ENCODE data around the gene LMX1B.
"Not testable (repeated sequence)": the region's sequence is repeated elsewhere in the genome, so short reads cannot be mapped to it uniquely, and the experiment has no call there.

Gene LMX1B

GRCh38 chr9:126721564-126721981, 107.8 kb downstream of the LMX1B start:
- no peak for DNase-seq

DNA sequence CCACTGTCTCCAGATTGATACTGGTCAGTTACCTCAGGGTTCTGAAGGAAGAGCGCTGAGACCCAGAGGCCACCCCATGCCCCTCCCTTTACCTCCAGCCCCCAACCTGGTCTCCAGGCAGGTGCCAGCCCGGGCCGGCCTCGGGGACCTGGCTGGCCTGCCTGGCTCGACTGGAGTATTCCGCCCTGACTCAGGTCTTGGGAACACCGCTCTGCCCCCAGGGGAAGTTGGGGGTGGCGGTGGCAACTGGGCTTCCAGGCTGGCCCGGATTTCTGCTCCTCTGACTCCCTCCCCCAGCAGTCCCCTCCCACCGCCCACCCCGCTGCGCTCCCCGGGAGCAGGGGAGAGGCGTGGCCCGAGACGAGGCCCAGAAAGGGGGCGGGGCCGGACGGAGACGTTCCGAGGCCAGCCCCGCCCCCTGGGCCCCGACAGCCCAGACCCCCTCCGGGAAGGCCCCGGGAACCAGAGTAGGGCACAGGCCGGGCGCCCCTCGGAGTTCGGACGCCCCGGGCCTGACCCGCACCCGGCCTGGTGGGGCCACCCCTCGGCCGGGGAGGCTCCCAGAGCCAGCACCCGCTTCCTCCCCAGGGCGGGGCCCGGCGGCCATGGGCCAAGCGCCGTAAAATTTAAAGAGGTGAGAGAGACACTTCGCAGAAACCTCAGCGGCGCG, 108.7 kb downstream of the LMX1B start:
- DNase-seq, result peak; percentile 24

DNA sequence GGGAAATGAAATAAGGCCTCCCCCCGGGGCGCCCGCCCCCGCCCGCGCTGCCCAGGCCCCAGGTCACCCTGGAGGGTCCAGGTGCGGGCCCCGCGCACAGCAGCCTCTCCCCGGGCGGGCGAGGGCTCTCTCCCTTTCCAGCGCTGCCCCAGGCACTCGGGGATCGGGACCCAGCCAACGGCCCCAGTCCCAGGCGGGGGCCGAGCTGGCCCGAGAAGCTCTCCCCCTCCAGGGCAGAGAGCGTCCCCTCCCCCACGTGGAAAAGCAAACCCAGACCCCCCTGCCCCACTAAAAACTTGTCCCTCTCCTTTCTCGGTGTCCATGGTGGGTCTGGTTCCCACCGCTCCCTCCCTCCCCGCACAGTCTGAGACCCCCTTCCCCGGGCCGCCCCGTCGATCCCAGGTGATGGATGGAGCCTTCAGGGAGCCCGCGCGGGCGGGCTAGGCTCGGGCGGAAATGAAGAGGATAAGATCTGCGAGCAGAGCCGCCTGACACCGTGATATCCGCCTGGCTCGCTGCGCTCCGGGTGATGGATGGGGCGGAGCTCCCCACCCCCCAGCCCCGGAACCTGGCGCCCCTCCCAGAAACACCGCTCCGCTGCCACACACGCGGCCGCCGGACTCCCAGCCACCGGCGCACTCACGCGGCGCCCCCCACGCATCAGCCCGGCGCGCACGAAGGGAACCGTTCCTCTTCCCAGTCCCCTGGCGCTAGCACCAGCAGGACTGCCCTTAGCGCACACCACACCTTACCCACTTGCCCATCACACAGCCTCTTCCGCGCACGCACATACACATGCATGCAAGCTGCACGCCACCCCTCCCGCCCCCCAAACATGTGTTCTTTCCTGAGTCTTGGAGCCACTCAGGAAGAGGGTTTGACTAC, 109.4 kb downstream of the LMX1B start:
- DNase-seq, result no peak

DNA sequence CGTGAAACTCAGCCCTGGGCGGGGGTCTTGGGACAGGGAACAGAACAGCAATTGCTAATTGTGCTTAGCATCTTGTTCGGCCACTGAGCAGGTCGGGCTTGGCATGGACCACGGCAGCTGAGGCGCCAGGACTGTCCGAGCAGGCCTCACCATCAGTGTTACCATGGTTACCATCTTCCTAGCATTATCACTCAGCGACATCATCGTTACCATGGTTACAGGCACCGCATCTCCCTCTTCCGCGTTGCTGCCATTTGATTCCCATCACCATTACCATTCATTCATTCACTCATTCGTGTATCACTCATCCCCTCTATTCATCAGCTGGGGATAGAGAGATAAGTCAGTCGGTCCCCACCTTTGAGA, 110.1 kb downstream of the LMX1B start:
- DNase-seq, result no peak

DNA sequence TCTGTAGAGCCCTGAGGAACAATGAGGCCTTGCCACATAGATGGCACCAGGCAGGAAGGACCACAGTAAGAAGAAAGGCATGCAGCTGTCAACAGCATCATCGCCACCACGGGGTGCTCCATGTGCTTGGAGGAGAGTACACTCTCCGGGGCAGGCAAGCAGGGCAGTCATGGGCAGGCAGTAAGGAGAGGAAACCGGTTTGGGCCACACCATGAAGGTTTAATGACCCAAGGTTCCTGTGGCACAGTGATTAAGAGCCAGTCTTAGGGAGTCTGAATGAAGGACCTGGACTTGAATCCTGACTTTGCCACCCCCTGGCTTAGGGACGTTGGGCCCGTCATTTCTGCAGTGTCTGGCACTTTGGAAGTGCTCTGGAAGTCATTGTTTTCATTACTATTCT, 110.5 kb downstream of the LMX1B start:
- no peak for DNase-seq

DNA sequence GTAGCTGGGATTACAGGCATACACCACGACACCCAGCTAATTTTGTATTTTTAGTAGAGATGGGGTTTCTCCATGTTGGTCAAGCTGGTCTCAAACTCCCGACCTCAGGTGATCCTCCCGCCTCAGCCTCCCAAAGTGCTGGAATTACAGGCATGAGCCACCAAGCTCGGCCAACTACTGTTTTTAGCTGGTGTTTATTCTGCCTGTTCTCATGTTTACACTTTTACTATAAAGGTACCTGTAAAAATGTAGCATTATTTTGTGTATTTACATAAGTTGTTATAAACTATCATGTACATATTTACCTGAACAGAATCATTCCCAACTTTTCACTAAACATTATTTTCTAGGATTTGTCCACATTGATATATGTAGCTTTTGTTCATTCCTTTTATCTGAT, 111.8 kb downstream of the LMX1B start:
- not testable (repeated sequence) for DNase-seq

- DNase-seq, result not testable (repeated sequence)
Observed at GRCh38 chr9:126728210-126728609, 114.5 kb downstream of the LMX1B start.

GRCh38 chr9:126730592-126730991, 116.9 kb downstream of the LMX1B start:
- DNase-seq, result not testable (repeated sequence)

- DNase-seq, result no peak
Observed at GRCh38 chr9:126733005-126733404, 119.3 kb downstream of the LMX1B start.

DNA sequence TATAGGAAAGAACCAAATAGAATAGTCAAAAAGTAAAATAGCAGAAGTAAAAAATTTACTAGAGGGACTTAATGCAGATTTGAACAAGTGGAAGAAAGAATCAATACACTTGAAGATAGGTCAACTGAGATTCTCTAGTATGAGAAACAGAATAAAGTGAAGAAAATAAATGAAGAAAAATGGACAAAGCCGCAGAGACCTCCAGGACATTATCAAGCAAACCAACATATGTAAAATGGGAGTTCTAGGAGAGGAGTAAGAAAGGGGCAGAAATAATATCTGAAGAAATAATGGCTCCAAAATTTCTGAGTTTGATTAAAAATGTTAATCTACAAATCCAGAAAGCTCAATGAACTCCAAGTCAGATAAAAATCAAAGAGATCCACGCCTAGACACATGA, 121.1 kb downstream of the LMX1B start:
- no peak for DNase-seq

GRCh38 chr9:126735482-126735881, 121.8 kb downstream of the LMX1B start:
- DNase-seq, result no peak

DNA sequence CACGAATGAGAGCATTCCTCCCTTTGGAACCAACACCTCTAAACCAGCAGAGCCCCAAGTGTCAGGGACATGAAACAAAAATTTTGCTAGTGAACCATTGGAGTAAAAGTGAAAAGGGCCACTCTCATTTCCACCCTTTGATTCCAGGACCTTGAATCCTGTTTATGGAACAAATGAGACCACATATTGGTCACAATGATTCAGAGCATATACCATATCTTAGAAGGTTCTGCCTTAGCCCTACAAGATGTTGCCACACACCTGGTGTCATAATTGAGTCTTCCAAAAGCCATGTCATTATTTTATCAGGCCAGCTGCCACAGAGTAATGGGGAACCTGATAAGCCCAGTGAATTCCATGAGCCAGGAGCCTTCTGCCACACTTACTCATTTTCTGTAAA, 124.8 kb downstream of the LMX1B start:
- no peak for DNase-seq

DNA sequence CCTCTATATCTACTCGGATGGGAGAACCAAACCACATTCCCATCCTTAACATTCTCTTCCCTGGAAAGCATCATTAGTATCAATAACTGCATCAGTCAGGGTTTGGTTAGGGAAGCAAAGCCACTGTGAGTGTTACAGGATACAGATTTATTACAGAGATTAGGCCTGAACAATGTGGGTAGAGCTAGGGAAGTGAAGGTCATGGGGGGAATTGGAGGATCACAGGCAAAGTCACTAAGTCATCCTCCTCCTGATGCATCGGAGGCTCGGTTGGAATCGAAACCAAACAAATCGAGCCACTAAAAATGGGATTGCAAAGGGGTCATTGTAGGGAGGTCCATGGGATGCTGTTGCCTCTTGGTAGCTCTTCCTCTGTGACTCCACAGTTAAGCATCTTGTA, 129.3 kb downstream of the LMX1B start:
- no peak for DNase-seq

DNA sequence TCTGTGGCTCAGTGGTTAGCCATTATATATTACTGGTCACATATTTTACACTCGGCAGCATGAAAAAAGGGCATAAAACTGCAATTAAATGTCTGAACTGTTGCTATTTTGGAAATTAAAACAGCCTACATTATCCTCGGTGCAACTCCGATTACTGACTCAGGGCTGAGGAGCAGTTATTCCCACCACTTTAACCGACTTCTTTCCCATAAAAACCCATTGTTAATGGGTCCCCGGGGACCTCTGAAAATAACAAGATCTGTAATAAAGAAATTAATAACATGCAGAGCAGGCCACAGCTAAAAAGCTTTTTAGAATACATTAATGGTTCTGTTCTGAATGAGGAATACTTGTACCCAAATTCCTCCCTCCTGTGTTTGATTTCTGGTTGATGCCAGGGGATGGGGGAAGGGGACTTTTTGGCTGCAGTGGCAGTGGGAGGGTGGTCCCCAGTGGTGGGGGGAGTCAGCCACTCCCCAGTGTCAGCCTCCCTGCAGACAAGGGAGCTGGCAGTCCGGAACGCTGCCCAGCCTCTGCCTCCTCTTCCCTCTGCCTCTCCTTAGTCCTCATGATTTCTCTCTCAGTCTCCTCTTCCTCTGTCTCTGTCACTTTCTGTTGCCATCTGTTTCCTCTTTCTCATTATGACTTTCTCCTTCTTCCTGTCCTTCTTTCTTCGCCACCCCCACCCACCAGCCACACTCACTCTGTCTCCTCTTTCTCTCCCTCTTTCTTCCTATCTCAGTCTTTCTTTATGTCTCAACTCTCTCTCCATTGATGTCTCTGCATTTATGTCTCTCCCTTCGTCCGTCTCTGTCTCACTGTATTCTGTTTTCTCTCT, 132.1 kb downstream of the LMX1B start:
- no peak for DNase-seq
